Measurements from ENCODE around the gene CDADC1.

CDADC1 gene

GRCh38 chr13:49295244-49295643 is 47.5 kb downstream of the CDADC1 start:
- Histone ChIP-seq H3K36me3 (ENCODE audit: control insufficient read depth, insufficient read depth, low read length) (no peaks in the 10 kb centered on the region), H3K27ac (ENCODE audit: low read depth, low read length, severe bottlenecking) (no peak overlapping the region), H3K4me1 (ENCODE audit: control insufficient read depth, insufficient read depth, low read length, poor library complexity, severe bottlenecking) (no peaks in the 10 kb centered on the region), H3K9me3 (ENCODE audit: control insufficient read depth, low read length) (no peaks in the 10 kb centered on the region), H3K4me3 (ENCODE audit: extremely low read depth, insufficient read depth, low read length, poor library complexity, severe bottlenecking) (no peak overlapping the region)
- 85 to 95% methylated on average over 3 to 6 of the region's 6 CpGs for WGBS, 2 experiments (ENCODE audit: insufficient coverage in 2 of 2)

GRCh38 chr13:49296659-49297058 is 48.9 kb downstream of the CDADC1 start:
- no peaks in the 10 kb centered on the region for H3K36me3 ChIP-seq (ENCODE audit: control insufficient read depth, insufficient read depth, low read length)
- 89 to 97% methylated on average over 2 of the region's 2 CpGs for WGBS, 2 experiments (ENCODE audit: insufficient coverage in 2 of 2)
- H3K27ac ChIP-seq (ENCODE audit: low read depth, low read length, severe bottlenecking): no peak overlapping the region
- no peaks in the 10 kb centered on the region for H3K9me3 ChIP-seq (ENCODE audit: control insufficient read depth, low read length)
- H3K4me1 ChIP-seq (ENCODE audit: control insufficient read depth, insufficient read depth, low read length, poor library complexity, severe bottlenecking): no peaks in the 10 kb centered on the region
- no peak overlapping the region for H3K4me3 ChIP-seq (ENCODE audit: extremely low read depth, insufficient read depth, low read length, poor library complexity, severe bottlenecking)

GRCh38 chr13:49297338-49297737 is 49.6 kb downstream of the CDADC1 start:
- Histone ChIP-seq H3K27ac (ENCODE audit: low read depth, low read length, severe bottlenecking) (no peak overlapping the region), H3K4me1 (ENCODE audit: control insufficient read depth, insufficient read depth, low read length, poor library complexity, severe bottlenecking) (no peaks in the 10 kb centered on the region), H3K9me3 (ENCODE audit: control insufficient read depth, low read length) (no peaks in the 10 kb centered on the region), H3K4me3 (ENCODE audit: extremely low read depth, insufficient read depth, low read length, poor library complexity, severe bottlenecking) (no peak overlapping the region), H3K36me3 (ENCODE audit: control insufficient read depth, insufficient read depth, low read length) (no peaks in the 10 kb centered on the region)
- 85 to 96% methylated on average over 3 to 4 of the region's 4 CpGs for WGBS, 2 experiments (ENCODE audit: insufficient coverage in 2 of 2)

GRCh38 chr13:49298416-49298815 is 50.7 kb downstream of the CDADC1 start:
- H3K4me3 ChIP-seq (ENCODE audit: extremely low read depth, insufficient read depth, low read length, poor library complexity, severe bottlenecking): no peak overlapping the region
- H3K9me3 ChIP-seq (ENCODE audit: control insufficient read depth, low read length): no peaks in the 10 kb centered on the region
- H3K27ac ChIP-seq (ENCODE audit: low read depth, low read length, severe bottlenecking): no peak overlapping the region
- no peaks in the 10 kb centered on the region for H3K36me3 ChIP-seq (ENCODE audit: control insufficient read depth, insufficient read depth, low read length)
- H3K4me1 ChIP-seq (ENCODE audit: control insufficient read depth, insufficient read depth, low read length, poor library complexity, severe bottlenecking): no peaks in the 10 kb centered on the region

- Histone ChIP-seq H3K9me3 (ENCODE audit: control insufficient read depth, low read length) (no peaks in the 10 kb centered on the region), H3K27ac (ENCODE audit: low read depth, low read length, severe bottlenecking) (no peak overlapping the region), H3K4me1 (ENCODE audit: control insufficient read depth, insufficient read depth, low read length, poor library complexity, severe bottlenecking) (peaks cover 5% of the 10 kb centered on the region), H3K4me3 (ENCODE audit: extremely low read depth, insufficient read depth, low read length, poor library complexity, severe bottlenecking) (no peak overlapping the region), H3K36me3 (ENCODE audit: control insufficient read depth, insufficient read depth, low read length) (no peaks in the 10 kb centered on the region)
- 83 to 89% methylated on average over 6 to 7 of the region's 7 CpGs for WGBS, 2 experiments (ENCODE audit: insufficient coverage in 2 of 2)
These were observed 51.3 kb downstream of the CDADC1 start for GRCh38 chr13:49298903-49299605.

GRCh38 chr13:49300276-49300675 is 52.6 kb downstream of the CDADC1 start:
- no peaks in the 10 kb centered on the region for H3K36me3 ChIP-seq (ENCODE audit: control insufficient read depth, insufficient read depth, low read length)
- 59 to 76% methylated on average over 2 to 4 of the region's 5 CpGs for WGBS, 2 experiments (ENCODE audit: insufficient coverage in 2 of 2)
- H3K27ac ChIP-seq (ENCODE audit: low read depth, low read length, severe bottlenecking): no peak overlapping the region
- H3K4me1 ChIP-seq (ENCODE audit: control insufficient read depth, insufficient read depth, low read length, poor library complexity, severe bottlenecking): peaks cover 5% of the 10 kb centered on the region
- H3K9me3 ChIP-seq (ENCODE audit: control insufficient read depth, low read length): no peaks in the 10 kb centered on the region
- H3K4me3 ChIP-seq (ENCODE audit: extremely low read depth, insufficient read depth, low read length, poor library complexity, severe bottlenecking): no peak overlapping the region

GRCh38 chr13:49300739-49301589 is 53.2 kb downstream of the CDADC1 start:
- H3K4me3 ChIP-seq (ENCODE audit: extremely low read depth, insufficient read depth, low read length, poor library complexity, severe bottlenecking): no peak overlapping the region
- H3K27ac ChIP-seq (ENCODE audit: low read depth, low read length, severe bottlenecking): no peak overlapping the region
- 52 to 57% methylated on average over 18 of the region's 20 CpGs for WGBS, 2 experiments (ENCODE audit: insufficient coverage in 2 of 2)
- H3K4me1 ChIP-seq (ENCODE audit: control insufficient read depth, insufficient read depth, low read length, poor library complexity, severe bottlenecking): peaks cover 5% of the 10 kb centered on the region
- no peaks in the 10 kb centered on the region for H3K9me3 ChIP-seq (ENCODE audit: control insufficient read depth, low read length)
- no peaks in the 10 kb centered on the region for H3K36me3 ChIP-seq (ENCODE audit: control insufficient read depth, insufficient read depth, low read length)

GRCh38 chr13:49302222-49302621 is 54.5 kb downstream of the CDADC1 start:
- Histone ChIP-seq H3K27ac (ENCODE audit: low read depth, low read length, severe bottlenecking) (no peak overlapping the region), H3K9me3 (ENCODE audit: control insufficient read depth, low read length) (no peaks in the 10 kb centered on the region), H3K4me3 (ENCODE audit: extremely low read depth, insufficient read depth, low read length, poor library complexity, severe bottlenecking) (no peak overlapping the region), H3K36me3 (ENCODE audit: control insufficient read depth, insufficient read depth, low read length) (peaks cover under 1% of the 10 kb centered on the region), H3K4me1 (ENCODE audit: control insufficient read depth, insufficient read depth, low read length, poor library complexity, severe bottlenecking) (peaks cover 5% of the 10 kb centered on the region)
- 83 to 84% methylated on average over 5 to 7 of the region's 7 CpGs for whole genome bisulfite sequencing, 2 experiments (ENCODE audit: insufficient coverage in 2 of 2)

- Histone ChIP-seq H3K4me1 (ENCODE audit: control insufficient read depth, insufficient read depth, low read length, poor library complexity, severe bottlenecking) (peaks cover 5% of the 10 kb centered on the region), H3K27ac (ENCODE audit: low read depth, low read length, severe bottlenecking) (no peak overlapping the region), H3K36me3 (ENCODE audit: control insufficient read depth, insufficient read depth, low read length) (peaks cover 4% of the 10 kb centered on the region), H3K4me3 (ENCODE audit: extremely low read depth, insufficient read depth, low read length, poor library complexity, severe bottlenecking) (no peak overlapping the region), H3K9me3 (ENCODE audit: control insufficient read depth, low read length) (no peaks in the 10 kb centered on the region)
- WGBS, 2 experiments (ENCODE audit: insufficient coverage in 2 of 2): 92 to 93% methylated on average over 9 of the region's 9 CpGs
These were observed 55.1 kb downstream of the CDADC1 start for GRCh38 chr13:49302817-49303216.

GRCh38 chr13:49303533-49304252 is 56.0 kb downstream of the CDADC1 start:
- peaks cover 5% of the 10 kb centered on the region for H3K4me1 ChIP-seq (ENCODE audit: control insufficient read depth, insufficient read depth, low read length, poor library complexity, severe bottlenecking)

More at GRCh38 chr13:49303533-49304252, 56.0 kb downstream of the CDADC1 start:
- 84 to 86% methylated on average over 10 to 11 of the region's 11 CpGs for WGBS, 2 experiments (ENCODE audit: insufficient coverage in 2 of 2)
- Histone ChIP-seq H3K4me3 (ENCODE audit: extremely low read depth, insufficient read depth, low read length, poor library complexity, severe bottlenecking) (no peak overlapping the region), H3K9me3 (ENCODE audit: control insufficient read depth, low read length) (no peaks in the 10 kb centered on the region), H3K27ac (ENCODE audit: low read depth, low read length, severe bottlenecking) (no peak overlapping the region), H3K36me3 (ENCODE audit: control insufficient read depth, insufficient read depth, low read length) (peaks cover 4% of the 10 kb centered on the region)
